H1 (cell line): Measurements from ENCODE around the gene KLRK1. TPM values are rescaled to one million over a fixed set of nuclear protein-coding genes. Genes with fewer than 3 reads are reported as not detected.
"Not testable (repeated sequence)": the region's sequence is repeated elsewhere in the genome, so short reads cannot be mapped to it uniquely, and the experiment has no call there.

Experiments used
- CTCF ChIA-PET: fragments of 300-600 bp; sonication (Branson Sonifier 250); formaldehyde crosslinking; loops from one replicate; lab custom pipeline; 2021; ENCODE audit not compliant: partially characterized antibody; lab: Charles Lee
- POLR2A ChIA-PET: fragments of 300-600 bp; sonication (Branson Sonifier 250); formaldehyde crosslinking; loops from one replicate; lab custom pipeline; 2021; ENCODE audit warnings: inconsistent platforms; ENCODE audit not compliant: partially characterized antibody; lab: Charles Lee
- DNase-seq, 2 experiments: peaks; one replicate each; pipeline versions ENCODE4 v3.0.0 to v3.0.0-alpha.2; 2010 to 2022; ENCODE audit warnings: low spot score in 2 of 2, low read depth in 1 of 2, mixed read lengths in 1 of 2
- FAIRE-seq: peaks from 2 replicates; lab custom pipeline; 2011; peaks lifted over from hg19 to GRCh38; lab: Jason Lieb, UNC
- H2AFZ ChIP-seq: 2 replicates; pipeline ENCODE4 v1.8.1; 2012; ENCODE audit warnings: low read length, inconsistent platforms
- H2AK5ac ChIP-seq: 2 replicates; pipeline ENCODE4 v1.6.1; 2013; ENCODE audit warnings: low read depth, low read length
- H2BK120ac ChIP-seq: replicated peaks from 2 replicates; pipeline ENCODE3; 2013; ENCODE audit warnings: low read depth, low read length, inconsistent platforms
- H2BK12ac ChIP-seq: 2 replicates; pipeline ENCODE4 v1.6.1; 2013; ENCODE audit warnings: low read depth, low read length
- H2BK15ac ChIP-seq: 2 replicates; pipeline ENCODE4 v1.6.1; 2013; ENCODE audit warnings: low read length
- H2BK20ac ChIP-seq: 2 replicates; pipeline ENCODE4 v1.6.1; 2013; ENCODE audit warnings: low read length
- H2BK5ac ChIP-seq: 2 replicates; pipeline ENCODE4 v1.6.1; 2013; ENCODE audit warnings: low read depth, low read length
- H3K14ac ChIP-seq: 2 replicates; pipeline ENCODE4 v1.6.1; 2013; ENCODE audit warnings: inconsistent platforms; ENCODE audit not compliant: insufficient read length
- H3K18ac ChIP-seq: 2 replicates; pipeline ENCODE4 v1.6.1; 2013; ENCODE audit warnings: low read length; ENCODE audit errors: extremely low read depth
- H3K23ac ChIP-seq: 2 replicates; pipeline ENCODE4 v1.6.1; 2013; ENCODE audit warnings: inconsistent platforms; ENCODE audit not compliant: insufficient read length
- H3K23me2 ChIP-seq: 2 replicates; pipeline ENCODE4 v1.6.1; 2013; ENCODE audit warnings: low read depth, low read length
- H3K27ac ChIP-seq: 2 replicates; pipeline ENCODE4 v1.6.1; 2011; ENCODE audit warnings: low read depth, low read length, inconsistent platforms
- H3K27me3 ChIP-seq, 4 experiments: replicated peaks in 1 of 4; 1 replicate in 1 of 4; 2 replicates in 3 of 4; pipeline versions ENCODE4 v1.6.1 to v1.8.1; 2011 to 2013; ENCODE audit warnings: low read length in 3 of 4, mild to moderate bottlenecking in 3 of 4, inconsistent platforms in 2 of 4, mixed read lengths in 2 of 4, moderate library complexity in 1 of 4; ENCODE audit not compliant: control insufficient read depth in 3 of 4, insufficient read depth in 3 of 4; ENCODE audit errors: extremely low read depth in 1 of 4
- H3K36me3 ChIP-seq, 4 experiments: 2 replicates each; pipeline versions ENCODE4 v1.6.1 to v1.8.1; 2011 to 2013; ENCODE audit warnings: mild to moderate bottlenecking in 4 of 4, low read length in 3 of 4, moderate library complexity in 2 of 4, control low read depth in 1 of 4, inconsistent platforms in 1 of 4; ENCODE audit not compliant: insufficient read depth in 4 of 4, control insufficient read depth in 2 of 4
- H3K4ac ChIP-seq: replicated peaks from 2 replicates; pipeline ENCODE3; 2013; ENCODE audit warnings: low read length, low read depth, mixed read lengths, inconsistent platforms; ENCODE audit not compliant: insufficient read length
- H3K4me1 ChIP-seq, 4 experiments: replicated peaks in 1 of 4; 1 replicate in 1 of 4; 2 replicates in 3 of 4; pipeline versions ENCODE4 v1.6.1 to v1.8.1; 2011 to 2013; ENCODE audit warnings: low read length in 3 of 4, inconsistent platforms in 2 of 4, mixed read lengths in 1 of 4; ENCODE audit not compliant: insufficient read depth in 4 of 4, control insufficient read depth in 3 of 4
- H3K4me2 ChIP-seq, 2 experiments: 2 replicates each; pipeline versions ENCODE4 v1.6.1 to v1.8.1; 2011 to 2013; ENCODE audit warnings: low read depth in 2 of 2, low read length in 2 of 2, control low read depth in 1 of 2, inconsistent platforms in 1 of 2, mild to moderate bottlenecking in 1 of 2; ENCODE audit not compliant: insufficient read depth in 1 of 2
- H3K4me3 ChIP-seq, 4 experiments: fragments of 200-600, 300-600 bp in 1 of 4; sonication (generic), shearing (Covaris generic), sonication (Bioruptor Twin) in 1 of 4; 2 replicates each; pipeline versions ENCODE4 v1.5.1 to v1.8.1; 2011 to 2016; ENCODE audit warnings: low read length in 4 of 4, low read depth in 3 of 4, control low read depth in 2 of 4, inconsistent platforms in 2 of 4, mild to moderate bottlenecking in 2 of 4, mixed read lengths in 1 of 4, moderate library complexity in 1 of 4; ENCODE audit not compliant: insufficient read depth in 2 of 4; ENCODE audit errors: extremely low read depth in 1 of 4
- H3K56ac ChIP-seq: replicated peaks from 2 replicates; pipeline ENCODE3; 2013; ENCODE audit warnings: low read depth, mild to moderate bottlenecking, mixed read lengths, low read length, inconsistent platforms; ENCODE audit not compliant: insufficient read length
- H3K79me1 ChIP-seq: 2 replicates; pipeline ENCODE4 v1.6.1; 2013; ENCODE audit warnings: low read depth, low read length, control low read depth
- H3K79me2 ChIP-seq, 2 experiments: 2 replicates each; pipeline versions ENCODE4 v1.6.1 to v1.8.1; 2012 to 2013; ENCODE audit warnings: low read length in 2 of 2, mild to moderate bottlenecking in 2 of 2, inconsistent platforms in 1 of 2; ENCODE audit not compliant: insufficient read depth in 2 of 2, control insufficient read depth in 1 of 2
- H3K9ac ChIP-seq, 4 experiments: replicated peaks in 1 of 4; 1 replicate in 1 of 4; 2 replicates in 3 of 4; pipeline versions ENCODE4 v1.6.1 to v1.8.1; 2011 to 2013; ENCODE audit warnings: low read depth in 3 of 4, low read length in 3 of 4, control low read depth in 2 of 4, mild to moderate bottlenecking in 2 of 4, moderate library complexity in 2 of 4, inconsistent platforms in 1 of 4; ENCODE audit errors: extremely low read depth in 1 of 4
- H3K9me3 ChIP-seq, 2 experiments: 2 replicates each; pipeline versions ENCODE4 v1.6.1 to v1.8.1; 2012 to 2013; ENCODE audit warnings: mild to moderate bottlenecking in 2 of 2, moderate library complexity in 2 of 2, control low read depth in 1 of 2, inconsistent platforms in 1 of 2, low read depth in 1 of 2, low read length in 1 of 2, mixed read lengths in 1 of 2; ENCODE audit not compliant: insufficient read depth in 2 of 2
- H4K20me1 ChIP-seq, 2 experiments: replicated peaks in 1 of 2; 2 replicates each; pipeline versions ENCODE3 to v1.8.1; 2011 to 2013; ENCODE audit warnings: inconsistent platforms in 2 of 2, low read length in 2 of 2, mild to moderate bottlenecking in 1 of 2; ENCODE audit not compliant: insufficient read depth in 2 of 2, control insufficient read depth in 1 of 2
- H4K5ac ChIP-seq: 2 replicates; pipeline ENCODE4 v1.6.1; 2013; ENCODE audit warnings: low read length, low read depth, mixed read lengths, inconsistent platforms; ENCODE audit not compliant: insufficient read length
- H4K8ac ChIP-seq: 2 replicates; pipeline ENCODE4 v1.8.0; 2013; ENCODE audit warnings: mild to moderate bottlenecking, moderate library complexity, low read length, inconsistent platforms; ENCODE audit not compliant: insufficient read depth; ENCODE audit errors: extremely low read depth
- H4K91ac ChIP-seq: replicated peaks from 2 replicates; pipeline ENCODE3; 2013; ENCODE audit warnings: low read length, mixed read lengths, inconsistent platforms; ENCODE audit not compliant: insufficient read length
- WGBS, 2 experiments: shearing (Covaris generic) in 1 of 2; methylation state at CpG; one replicate each; pipeline versions ENCODE4 v1.1.6 to v1.1.7; 2013 to 2015; ENCODE audit warnings: low lambda C conversion rate in 2 of 2, mixed read lengths in 2 of 2, inconsistent platforms in 1 of 2, low coverage in 1 of 2, missing lambda C conversion rate in 1 of 2; ENCODE audit not compliant: insufficient replicate concordance in 2 of 2, insufficient coverage in 1 of 2, insufficient read length in 1 of 2; ENCODE audit errors: extremely low coverage in 1 of 2, missing lambda C conversion rate in 1 of 2; 5-methylcytosine and 5-hydroxymethylcytosine counted together
- polyA plus RNA-seq, 7 experiments: library from polyadenylated mRNA; depleted of rRNA in 3 of 7; stranded (reverse) in 5 of 7; unstranded in 2 of 7; fragments of >200 nt in 5 of 7; fragments of 200-250 nt in 2 of 7; gene quantifications; 1 replicate in 5 of 7; 2 replicates in 1 of 7; 4 replicates in 1 of 7; pipeline versions ENCODE4 v1.2.1 to v1.2.3, GENCODE V29; 2011 to 2013; ENCODE audit warnings: missing spikeins in 2 of 7, mixed read lengths in 2 of 7
- total RNA-seq: library from RNA; stranded (reverse); fragmentation: NEBNext Ultra II Directional; extraction: Animal tissue kit (Norgen Biotek cat#: 25700); gene quantifications from 2 replicates; pipeline ENCODE4 v1.2.1, GENCODE V29; 2021

KLRK1 gene
- total and polyA plus RNA-seq, 2 of the 8 experiments (the other 6 are each of a cell fraction or from before 2014, with no cell fraction given) = not detected

GRCh38 chr12:10396176-10396575 is 6.3 kb upstream of the KLRK1 start:
- H3K23me2 ChIP-seq, H3K27ac ChIP-seq, H2BK20ac ChIP-seq, FAIRE-seq, H3K18ac ChIP-seq, H3K4me1 ChIP-seq, H2BK15ac ChIP-seq, H3K4me3 ChIP-seq, H3K79me1 ChIP-seq, H3K36me3 ChIP-seq, H3K4ac ChIP-seq, H3K9ac ChIP-seq, H2BK120ac ChIP-seq, DNase-seq, POLR2A ChIA-PET, H2BK12ac ChIP-seq, H4K91ac ChIP-seq, H3K4me2 ChIP-seq, H4K8ac ChIP-seq, H3K23ac ChIP-seq, H3K9me3 ChIP-seq, H3K27me3 ChIP-seq, H2AFZ ChIP-seq, H3K56ac ChIP-seq, H3K14ac ChIP-seq, H4K5ac ChIP-seq, H4K20me1 ChIP-seq, H2BK5ac ChIP-seq, H2AK5ac ChIP-seq, H3K79me2 ChIP-seq: not testable (repeated sequence)
- 93% methylated on average over 15 of the region's 15 CpGs; no CpG with 5 or more reads in 1 of the 2 experiments for WGBS, 2 experiments
- CTCF ChIA-PET = interaction anchor here (1.7 kb wide), 1 partner anchor 30 kb away, joined by 4 read pairs; no protein-coding TSS in a partner anchor
